Measurements from ENCODE around the gene KPNB1.

DNA sequence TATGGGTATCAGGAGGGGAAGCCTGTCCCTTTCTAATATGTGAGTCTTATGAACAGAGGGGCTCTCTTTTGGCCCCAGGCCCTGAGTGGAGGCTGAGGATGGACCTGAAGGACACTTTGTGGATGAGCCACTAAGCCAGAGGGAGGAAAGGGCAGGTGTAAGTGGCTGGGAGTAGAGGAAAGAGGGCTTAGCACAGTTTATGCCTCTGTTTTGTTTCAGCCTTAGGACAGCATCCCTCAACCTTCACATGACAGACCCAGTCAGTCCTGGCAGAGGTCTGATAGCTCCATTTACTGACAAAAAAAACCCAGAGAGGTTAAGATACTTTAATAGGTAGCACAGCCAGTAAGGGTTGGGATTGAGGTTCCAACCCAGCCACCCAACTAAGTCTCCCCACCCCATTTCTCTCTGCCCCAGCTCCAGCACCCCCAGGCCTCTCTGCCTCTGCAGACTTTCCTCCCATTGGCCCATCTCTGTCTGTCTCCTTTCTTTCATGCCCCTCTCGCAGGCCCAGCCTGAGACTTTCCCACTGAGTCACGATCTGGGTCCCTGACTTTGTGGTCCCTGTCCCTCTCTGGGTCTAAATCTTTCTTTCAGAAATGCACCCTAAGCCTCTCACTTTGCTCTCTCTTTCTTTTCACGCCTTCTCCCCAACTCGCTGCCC lies 78.6 kb downstream of the KPNB1 start:
- TF ChIP-seq GATA3 (IDR thresholded peaks at IDR 0.05; ENCODE audit: low read depth, low read length), result no peak
- no peak for TF ChIP-seq GATA2 (IDR thresholded peaks at IDR 0.05; ENCODE audit: low read depth, low read length)
